Lower lobe of right lung (tissue), 2 donors: Measurements from ENCODE around the gene SHE. TPM values are rescaled to one million over a fixed set of nuclear protein-coding genes. Genes with fewer than 3 reads are reported as not detected.

Experiments
- ATAC-seq, 2 donors: fragments of 200-7000 bp; cut with Tn5 transposase; one replicate each; pipeline ENCODE4 v1.9.1; 2020 to 2022; ENCODE audit warnings: mild to moderate bottlenecking in 2 of 2, moderate library complexity in 2 of 2
- DNase-seq: peaks from one replicate; pipeline ENCODE4 v3.0.0-alpha.2; 2020
- H3K27ac ChIP-seq: fragments of 200-600 bp; one replicate; pipeline ENCODE4 v1.8.0; 2022
- H3K27me3 ChIP-seq: fragments of 200-600 bp; one replicate; pipeline ENCODE4 v1.8.0; 2022; ENCODE audit warnings: low read depth
- H3K36me3 ChIP-seq: fragments of 200-600 bp; one replicate; pipeline ENCODE4 v1.8.0; 2022; ENCODE audit warnings: mild to moderate bottlenecking
- H3K4me1 ChIP-seq: fragments of 200-600 bp; one replicate; pipeline ENCODE4 v1.8.0; 2022
- H3K4me3 ChIP-seq: fragments of 200-600 bp; one replicate; pipeline ENCODE4 v1.8.0; 2022; ENCODE audit warnings: mild to moderate bottlenecking
- H3K9me3 ChIP-seq: fragments of 200-600 bp; one replicate; pipeline ENCODE4 v1.8.0; 2022
- intact Hi-C: fragments of 100-400 bp; cut with DNase I; formaldehyde crosslinking; loops from one replicate; pipeline ENCODE4 v1.11.0; 2022
- total RNA-seq: library from RNA; stranded (reverse); fragmentation: NEBNext Ultra II Directional; extraction: Animal tissue kit (Norgen Biotek cat#: 25700); gene quantifications from one replicate; pipeline ENCODE4 v1.2.1, GENCODE V29; 2021
- TF ChIP-seq, protein P1 (sequence below): fragments of 200-600 bp; IDR thresholded peaks from one replicate; pipeline ENCODE4 v1.8.0; 2022; ENCODE audit warnings: antibody characterized with exemption, mild to moderate bottlenecking
- donor health status: DM: no; HTN: yes; CAD: no; lungs with severe emphysema.

Gene SHE
- total RNA-seq, 1 donor from 2014 or later, result 40.1 TPM

DNA sequence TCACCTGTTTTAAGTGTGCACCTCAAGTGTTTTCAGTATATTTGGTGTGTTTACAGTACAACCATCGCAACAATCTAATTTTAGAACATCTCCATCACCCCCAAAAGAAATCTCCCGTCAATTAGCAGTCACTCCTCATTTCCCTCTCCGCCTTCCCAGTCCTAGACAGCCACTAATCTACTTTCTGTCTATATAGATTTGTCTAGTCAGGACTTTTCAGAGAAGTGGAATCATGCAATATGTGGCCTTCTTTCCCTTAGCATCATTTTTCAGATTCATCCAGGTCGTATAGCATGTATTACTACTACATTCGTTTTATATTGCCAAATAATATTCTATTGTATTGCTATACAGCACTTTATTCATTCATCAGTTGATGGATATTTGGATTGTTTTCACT lies 1.7 kb upstream of the SHE start:
- no peaks in the 10 kb centered on the region for H3K9me3 ChIP-seq
- ATAC-seq (no peak), DNase-seq (no peak)
- H3K4me1 ChIP-seq, result peaks cover 17% of the 10 kb centered on the region
- peaks cover 25% of the 10 kb centered on the region for H3K27me3 ChIP-seq
- no peak overlapping the region for H3K4me3 ChIP-seq
- intact Hi-C loops, result no loop called here
- TF ChIP-seq, protein P1, sequence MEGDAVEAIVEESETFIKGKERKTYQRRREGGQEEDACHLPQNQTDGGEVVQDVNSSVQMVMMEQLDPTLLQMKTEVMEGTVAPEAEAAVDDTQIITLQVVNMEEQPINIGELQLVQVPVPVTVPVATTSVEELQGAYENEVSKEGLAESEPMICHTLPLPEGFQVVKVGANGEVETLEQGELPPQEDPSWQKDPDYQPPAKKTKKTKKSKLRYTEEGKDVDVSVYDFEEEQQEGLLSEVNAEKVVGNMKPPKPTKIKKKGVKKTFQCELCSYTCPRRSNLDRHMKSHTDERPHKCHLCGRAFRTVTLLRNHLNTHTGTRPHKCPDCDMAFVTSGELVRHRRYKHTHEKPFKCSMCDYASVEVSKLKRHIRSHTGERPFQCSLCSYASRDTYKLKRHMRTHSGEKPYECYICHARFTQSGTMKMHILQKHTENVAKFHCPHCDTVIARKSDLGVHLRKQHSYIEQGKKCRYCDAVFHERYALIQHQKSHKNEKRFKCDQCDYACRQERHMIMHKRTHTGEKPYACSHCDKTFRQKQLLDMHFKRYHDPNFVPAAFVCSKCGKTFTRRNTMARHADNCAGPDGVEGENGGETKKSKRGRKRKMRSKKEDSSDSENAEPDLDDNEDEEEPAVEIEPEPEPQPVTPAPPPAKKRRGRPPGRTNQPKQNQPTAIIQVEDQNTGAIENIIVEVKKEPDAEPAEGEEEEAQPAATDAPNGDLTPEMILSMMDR, result no peak
- H3K27ac ChIP-seq, result no peak overlapping the region
- H3K36me3 ChIP-seq, result peaks cover 5% of the 10 kb centered on the region

DNA sequence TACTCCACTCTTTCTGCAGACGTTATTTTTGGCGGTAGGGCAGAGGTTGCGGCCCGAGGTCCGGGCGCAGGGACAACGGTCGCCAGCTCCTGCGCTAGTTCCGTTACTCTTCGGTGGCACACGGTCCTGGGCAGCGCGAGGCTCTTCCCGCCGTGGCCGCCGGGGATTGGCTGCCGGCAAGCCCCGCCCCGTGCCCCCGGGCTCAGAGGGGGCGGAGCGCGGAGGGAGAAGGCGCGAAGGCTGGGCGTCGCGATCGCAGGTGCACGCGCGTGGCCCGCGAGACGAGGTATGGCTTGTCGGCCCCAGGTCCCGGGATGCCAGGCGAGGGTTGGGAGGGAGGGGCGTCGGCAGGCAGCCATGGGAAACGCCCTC lies 518 bp upstream of the SHE start:
- H3K27ac ChIP-seq, result peak overlapping the region; percentile 87
- no peaks in the 10 kb centered on the region for H3K9me3 ChIP-seq
- intact Hi-C loops, result no loop called here
- peaks cover 20% of the 10 kb centered on the region for H3K4me1 ChIP-seq
- ATAC-seq, result peak; percentile 29 to 43
- TF ChIP-seq, protein P1, result no peak
- DNase-seq, result no peak
- H3K36me3 ChIP-seq, result peaks cover 17% of the 10 kb centered on the region
- H3K27me3 ChIP-seq, result peaks cover 25% of the 10 kb centered on the region
- H3K4me3 ChIP-seq, result peak overlapping the region; percentile 72

DNA sequence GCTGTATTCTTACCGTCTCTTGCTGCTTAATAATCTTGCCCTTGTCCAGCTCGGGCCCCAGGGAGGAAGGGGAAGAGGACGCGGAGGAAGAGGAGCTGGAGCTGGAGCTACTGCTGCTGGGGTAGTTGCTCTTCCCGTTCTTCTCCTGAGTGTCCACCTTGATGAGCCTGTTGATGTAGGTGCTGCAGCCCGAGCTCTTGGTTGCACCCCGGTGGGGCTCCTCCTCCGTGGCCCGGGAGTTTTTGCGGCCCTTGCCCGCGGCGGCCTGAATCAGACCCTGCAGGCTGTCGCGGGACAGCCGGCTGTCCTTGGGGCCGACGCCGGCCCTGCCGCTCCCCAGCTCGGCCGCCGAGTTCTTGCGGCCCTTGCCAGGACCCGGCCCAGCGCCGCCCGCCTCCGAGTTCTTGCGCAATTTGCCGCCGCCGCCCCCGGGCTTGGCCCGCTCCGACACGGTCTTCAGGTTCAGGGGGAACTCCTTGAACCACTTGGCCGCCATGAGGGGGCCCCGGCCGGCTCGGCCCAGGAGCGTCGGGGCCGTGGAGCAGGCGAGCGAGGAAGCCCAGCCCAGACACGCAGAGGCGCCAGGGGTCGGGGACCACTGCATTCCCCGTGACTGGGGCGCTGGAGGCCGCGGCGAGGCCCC lies 668 bp downstream of the SHE start:
- H3K4me3 ChIP-seq, result peak overlapping the region; percentile 72
- TF ChIP-seq, protein P1, result no peak
- intact Hi-C loops, result no loop called here
- ATAC-seq (peak; percentile 76 to 84), DNase-seq (peak; percentile 70)
- peaks cover 19% of the 10 kb centered on the region for H3K36me3 ChIP-seq
- H3K4me1 ChIP-seq, result peaks cover 32% of the 10 kb centered on the region
- H3K27ac ChIP-seq, result peak overlapping the region; percentile 87
- H3K27me3 ChIP-seq, result peaks cover 25% of the 10 kb centered on the region
- H3K9me3 ChIP-seq, result no peaks in the 10 kb centered on the region

DNA sequence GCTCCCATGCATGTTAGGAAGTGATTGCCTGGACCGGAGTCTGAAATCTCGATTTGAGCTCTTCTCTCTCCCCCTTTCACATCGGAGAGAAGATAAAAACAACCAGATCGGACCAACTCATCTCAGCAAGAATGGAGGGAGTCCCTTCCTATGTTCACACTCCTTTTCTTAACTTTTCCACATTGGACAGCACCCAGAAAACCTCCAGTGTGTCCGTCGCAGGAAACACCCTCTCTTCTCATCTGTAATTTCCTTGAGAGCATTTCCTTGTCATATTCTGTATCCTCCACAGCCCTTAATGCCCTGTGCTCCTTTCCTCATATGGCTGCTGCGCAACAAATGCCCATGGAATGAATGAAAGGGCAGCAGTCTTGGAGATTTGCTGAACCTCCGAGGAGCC lies 1.7 kb downstream of the SHE start:
- TF ChIP-seq, protein P1, result no peak
- intact Hi-C loops, result no loop called here
- H3K9me3 ChIP-seq, result no peaks in the 10 kb centered on the region
- peaks cover 42% of the 10 kb centered on the region for H3K4me1 ChIP-seq
- DNase-seq (no peak), ATAC-seq (no peak)
- H3K36me3 ChIP-seq, result peaks cover 19% of the 10 kb centered on the region
- peaks cover 25% of the 10 kb centered on the region for H3K27me3 ChIP-seq
- peak overlapping the region; percentile 72 for H3K4me3 ChIP-seq
- peak overlapping the region; percentile 87 for H3K27ac ChIP-seq

DNA sequence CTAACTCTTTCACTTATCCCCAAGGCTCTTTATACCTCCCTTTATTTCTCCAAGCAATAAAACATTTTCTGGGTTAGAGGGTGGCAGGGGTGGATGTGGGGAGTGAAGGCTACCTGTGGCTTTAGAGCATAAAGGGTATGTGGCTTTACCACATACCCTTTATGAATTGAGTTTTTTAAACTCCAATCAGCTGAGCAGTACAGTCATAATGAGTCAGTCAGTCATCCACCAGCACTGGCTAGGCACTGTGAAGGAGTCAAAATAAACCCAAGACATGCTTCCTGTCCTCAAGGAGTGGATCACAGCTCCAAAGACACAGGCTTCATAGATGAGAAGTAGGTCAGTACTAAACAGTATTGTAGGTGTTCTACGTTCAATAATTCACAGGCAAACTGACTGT lies 2.8 kb downstream of the SHE start:
- peaks cover 19% of the 10 kb centered on the region for H3K36me3 ChIP-seq
- ATAC-seq, result no peak
- no peak for DNase-seq
- TF ChIP-seq, protein P1, result no peak
- H3K27ac ChIP-seq, result peak overlapping the region; percentile 87
- intact Hi-C loops, result loop anchor here (10.0 kb wide), 1 partner anchor 45 kb away; no protein-coding TSS in a partner anchor
- peaks cover 25% of the 10 kb centered on the region for H3K27me3 ChIP-seq
- H3K4me1 ChIP-seq, result peaks cover 52% of the 10 kb centered on the region
- H3K4me3 ChIP-seq, result peak overlapping the region; percentile 72
- no peaks in the 10 kb centered on the region for H3K9me3 ChIP-seq
